ENCODE measurements around the gene CLEC4C.

The CLEC4C gene

DNA sequence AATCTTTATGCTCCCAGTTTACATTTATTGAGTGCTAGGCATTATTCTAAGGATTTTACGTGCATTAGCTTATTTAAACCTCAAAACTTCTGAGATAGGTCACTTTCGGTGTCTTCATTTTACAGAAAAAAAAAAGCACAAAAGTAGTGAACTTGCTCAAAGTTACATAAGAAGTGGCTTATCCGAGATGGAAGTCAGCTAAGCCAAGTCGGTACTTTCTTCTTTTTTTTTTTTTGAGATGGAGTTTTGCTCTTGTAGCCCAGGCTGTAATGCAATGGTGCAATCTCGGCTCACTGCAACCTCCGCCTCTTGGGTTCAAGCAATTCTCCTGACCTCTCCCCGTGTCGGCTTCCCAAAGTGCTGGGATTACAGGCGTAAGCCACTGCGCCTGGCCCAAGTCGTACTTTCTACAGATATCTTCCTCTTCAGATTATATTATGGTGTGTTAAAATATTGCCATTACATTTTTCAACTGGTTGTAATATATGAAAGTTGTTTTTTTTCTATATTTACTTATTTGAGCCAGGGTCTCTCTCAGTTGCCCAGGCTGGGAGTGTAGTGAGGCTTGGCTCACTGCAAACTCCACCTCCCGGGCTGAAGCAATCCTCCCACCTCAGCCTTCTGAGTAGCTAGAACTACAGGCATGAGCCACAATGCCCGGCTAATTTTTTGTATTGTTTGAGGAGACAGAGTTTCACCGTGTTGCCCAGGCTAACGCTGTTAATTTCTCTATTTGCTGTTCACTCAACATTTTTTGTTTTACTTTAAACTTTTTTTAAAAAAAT is 27.0 kb downstream of the CLEC4C start:
- DNase-seq: peak; percentile 18

DNA sequence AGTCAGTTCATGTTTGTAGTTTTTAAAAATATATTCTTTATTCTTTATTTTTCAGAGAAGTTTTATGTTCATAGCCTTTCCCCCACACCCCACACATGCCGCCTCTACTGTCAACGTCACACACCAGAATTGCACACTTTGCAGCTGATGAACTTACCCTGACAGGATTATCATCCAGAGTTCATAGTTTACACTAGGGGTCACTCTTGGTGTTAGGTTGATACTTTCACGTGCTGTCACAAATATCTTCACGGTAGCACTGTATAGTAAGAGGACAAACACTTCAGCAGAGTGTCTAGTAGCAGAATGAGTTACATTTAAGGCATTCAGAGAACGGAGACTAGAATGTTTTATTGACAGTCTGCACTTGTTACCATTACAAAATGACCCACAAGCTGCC is 30.8 kb downstream of the CLEC4C start:
- DNase-seq: peak; percentile 85

DNA sequence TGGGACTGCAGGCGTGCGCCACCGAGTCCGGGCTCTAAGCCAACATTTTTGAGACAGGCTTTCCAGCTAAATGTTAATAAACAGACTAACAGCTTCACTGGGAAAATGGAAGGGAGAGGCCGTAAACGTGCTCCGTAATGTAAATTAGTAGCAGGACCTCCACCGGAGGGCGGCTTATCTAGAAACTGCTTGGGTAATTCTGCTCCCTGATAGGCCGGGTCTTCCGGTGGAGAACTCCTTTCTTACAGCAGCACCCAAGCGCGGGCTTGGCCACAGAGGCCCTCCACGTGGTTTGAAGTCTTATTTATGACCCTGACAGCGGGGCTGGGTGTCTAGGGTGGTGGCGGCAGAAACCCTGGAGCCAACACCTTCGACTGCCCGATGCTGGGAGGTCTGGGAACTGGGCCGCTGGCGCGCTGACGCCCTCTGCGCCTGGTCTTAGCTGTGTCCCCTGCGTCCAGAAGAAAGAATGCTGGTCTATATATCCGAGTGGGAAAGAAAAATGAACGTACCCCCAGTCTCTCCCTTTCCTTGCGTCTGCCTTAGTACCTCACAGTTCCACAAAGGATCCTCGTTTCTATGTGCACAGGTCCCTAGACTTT is 34.2 kb downstream of the CLEC4C start:
- DNase-seq: no peak

DNA sequence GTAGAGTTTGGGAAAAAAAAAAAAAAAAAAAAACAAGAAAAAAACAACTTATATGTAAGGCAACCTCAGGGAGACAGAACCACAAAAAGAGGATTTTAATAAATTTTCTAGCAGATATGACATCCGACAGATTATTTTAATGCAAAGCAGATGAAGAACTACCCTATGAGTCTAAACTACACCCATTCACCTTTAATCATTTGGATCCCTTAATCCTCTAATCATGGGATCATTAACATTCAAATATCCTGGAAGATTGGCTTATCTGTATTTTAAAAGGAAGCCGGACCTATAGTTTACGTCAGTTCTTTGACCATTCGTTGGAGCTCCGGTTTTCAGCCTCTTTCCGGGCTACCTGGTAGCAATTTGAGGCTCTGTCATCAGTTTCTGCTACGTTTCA is 36.0 kb downstream of the CLEC4C start, which contains the start of gene DPPA3:
Gene DPPA3 (plus strand): TSS at position 301 of the 400 bp plus-strand sequence. CDS start 138 bp downstream, outside the sequence.
- no peak for DNase-seq

DNA sequence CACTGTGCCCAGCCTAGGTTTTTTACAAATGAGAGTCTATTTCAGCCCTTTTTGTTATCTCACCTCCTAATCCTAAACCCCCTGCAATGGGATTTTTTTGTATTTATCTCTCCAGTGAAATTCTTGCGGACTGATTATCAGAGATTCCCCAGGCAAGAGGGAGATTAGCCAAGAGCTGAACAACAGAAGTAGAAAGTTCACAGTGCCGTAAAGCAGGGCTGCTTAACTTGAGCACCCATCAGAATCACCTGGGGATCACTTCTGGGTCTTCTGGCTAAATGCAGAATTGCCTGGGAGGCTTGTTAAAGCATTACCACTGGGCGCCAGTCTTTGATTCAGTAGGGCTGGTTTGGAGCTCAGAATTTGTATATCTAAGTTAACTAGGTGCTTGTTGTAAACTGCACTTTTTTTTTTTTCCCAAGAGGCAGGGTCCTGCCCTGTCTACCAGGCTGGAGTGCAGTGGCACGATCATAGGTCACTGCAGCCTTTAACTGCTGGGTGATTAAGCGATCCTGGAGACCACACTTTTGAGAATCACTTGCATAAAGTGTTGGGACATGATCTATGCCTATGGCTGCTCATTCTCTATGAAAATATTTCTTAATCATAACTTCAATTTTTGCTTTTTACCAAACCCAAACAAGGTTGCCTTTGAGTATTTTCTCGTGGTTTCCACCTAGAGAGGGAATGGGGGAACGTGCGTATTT is 37.1 kb downstream of the CLEC4C start:
- peak; percentile 65 for DNase-seq

DNA sequence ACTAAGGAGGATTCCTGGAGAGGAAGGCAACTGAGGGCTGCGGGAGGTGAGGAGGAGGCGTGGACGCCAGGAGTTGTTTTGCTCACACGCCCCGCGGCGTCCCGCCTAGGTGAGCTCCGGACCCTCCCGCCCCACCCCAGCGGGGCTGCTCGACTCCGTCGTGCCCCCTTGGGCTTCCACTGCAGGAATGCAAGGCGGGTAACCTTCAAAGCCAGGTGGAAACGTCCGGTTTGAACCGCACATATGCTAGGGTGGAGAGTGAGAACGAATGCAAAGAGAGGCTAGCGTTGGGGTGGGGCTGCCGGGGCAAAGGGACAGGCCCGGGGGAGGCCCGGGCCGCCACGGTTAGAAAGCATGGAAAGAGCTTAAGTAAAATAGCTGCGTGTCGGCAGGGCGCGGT is 41.3 kb downstream of the CLEC4C start:
- DNase-seq: no peak

DNA sequence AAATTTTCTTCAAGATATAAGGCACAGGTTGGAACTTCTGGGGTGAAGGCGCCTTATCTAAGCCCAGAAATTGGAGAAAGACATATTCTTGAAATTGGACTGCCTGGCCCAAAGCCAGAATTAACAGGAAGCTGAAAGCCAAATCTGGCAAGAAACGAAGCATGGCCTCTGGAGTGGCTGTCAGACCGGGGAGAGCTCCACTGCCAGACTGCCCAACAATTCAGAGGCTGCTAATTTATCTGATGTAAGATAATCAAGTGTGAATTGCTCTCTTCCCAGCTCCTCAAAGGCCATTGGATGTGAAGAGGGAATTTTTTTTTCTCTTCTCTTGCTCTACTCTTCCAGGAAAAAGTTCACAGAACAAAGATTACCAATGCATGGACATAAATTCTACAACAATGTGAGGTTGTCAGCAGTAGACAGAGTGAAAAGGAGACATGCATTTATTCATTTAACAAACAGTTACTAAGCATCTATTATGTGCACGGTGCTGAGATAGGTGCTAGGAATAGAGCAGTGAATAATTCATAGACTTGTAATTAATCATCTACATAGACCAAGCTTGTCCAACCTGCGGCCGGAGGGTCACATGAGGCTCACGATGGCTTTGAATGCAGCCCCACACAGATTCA is 51.5 kb downstream of the CLEC4C start, which contains the start of gene GDF3:
Gene GDF3 (minus strand): TSS at position 210 of the 632 bp plus-strand sequence. CDS start 47 bp downstream, at position 163.
- peak; percentile 83 for DNase-seq

DNA sequence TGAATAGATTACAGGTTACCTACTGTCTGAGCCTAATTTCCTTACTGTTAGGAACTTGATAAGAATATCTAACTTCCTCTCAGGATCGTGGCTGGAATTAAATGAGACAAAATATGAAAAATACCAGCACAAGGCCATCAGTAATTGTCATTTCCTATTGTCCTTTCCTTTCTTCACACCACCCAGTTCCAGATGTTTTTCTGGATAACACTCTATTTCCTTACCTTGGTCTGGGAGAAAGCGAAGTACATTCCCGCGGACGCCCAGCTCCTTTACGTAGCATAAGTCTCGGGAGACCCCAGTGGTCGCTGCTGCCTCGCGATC is 52.0 kb downstream of the CLEC4C start:
- peak; percentile 55 for DNase-seq

DNA sequence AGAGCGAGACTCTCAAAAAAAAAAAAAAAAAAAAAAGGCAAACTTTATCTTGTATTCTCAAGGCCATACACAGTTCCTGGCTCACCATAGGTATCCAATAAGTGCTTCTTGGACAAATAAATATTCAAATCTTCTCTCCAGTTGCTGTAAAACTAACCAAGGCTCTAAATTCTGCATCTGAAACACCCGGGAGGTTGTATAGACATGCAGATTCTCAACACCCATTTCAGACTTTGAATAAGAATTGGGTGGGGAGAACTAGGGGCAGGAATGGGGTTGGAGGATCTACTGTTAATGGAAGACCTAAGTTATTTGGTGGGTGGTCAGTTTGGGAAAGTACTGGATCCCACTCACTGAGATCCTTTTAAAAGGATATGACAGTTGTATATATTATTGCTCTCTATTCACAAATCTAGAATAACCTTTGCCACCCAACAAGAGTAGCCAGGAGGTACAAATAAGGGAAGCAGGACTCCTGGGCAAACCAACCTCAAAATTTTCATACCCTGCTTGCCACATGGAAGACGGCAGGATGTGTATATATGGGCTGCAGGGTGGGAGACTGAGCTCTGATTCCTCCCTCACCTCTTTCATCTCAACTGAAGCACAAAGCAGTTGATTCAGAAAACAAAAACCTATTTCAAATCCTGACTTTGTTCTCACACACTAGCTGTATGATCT is 52.5 kb downstream of the CLEC4C start:
- no peak for DNase-seq

DNA sequence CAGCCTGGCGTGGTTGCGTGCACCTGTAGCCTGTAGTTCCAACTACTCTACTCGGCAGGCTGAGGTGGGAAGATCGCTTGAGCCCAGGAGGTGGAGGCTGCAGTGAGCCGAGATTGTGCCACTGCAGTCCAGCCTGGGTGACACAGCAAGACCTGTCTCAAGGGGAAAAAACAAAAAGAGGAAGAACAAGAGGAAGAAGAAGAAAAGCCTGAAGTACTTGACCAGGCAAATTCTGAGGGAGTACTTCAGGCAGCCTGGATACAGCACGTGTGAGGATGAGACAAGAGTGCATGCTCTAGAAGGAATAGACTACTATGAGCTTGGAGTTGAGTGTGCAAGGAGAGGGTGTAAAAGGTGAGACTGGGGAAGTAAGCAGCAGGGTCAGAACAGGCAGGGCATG is 53.4 kb downstream of the CLEC4C start:
- peak; percentile 53 for DNase-seq

DNA sequence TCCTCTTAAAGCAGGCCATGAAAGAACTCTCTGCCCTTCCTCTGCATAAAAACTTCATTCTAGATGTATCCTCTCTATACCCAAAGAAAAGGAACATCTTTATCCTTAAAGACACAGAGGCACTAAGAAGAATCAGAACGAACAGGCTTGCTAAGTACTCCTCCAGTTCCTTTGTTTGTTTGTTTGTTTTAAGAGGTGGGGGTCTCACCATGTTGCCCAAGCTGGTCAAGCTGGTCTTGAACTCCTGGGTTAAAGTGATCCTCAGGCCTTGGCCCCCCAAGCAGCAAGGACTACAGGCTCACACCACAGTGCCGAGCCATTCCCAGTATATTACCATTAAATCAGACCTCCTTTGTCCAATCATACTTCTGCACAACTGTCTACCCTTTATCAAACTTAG is 65.6 kb downstream of the CLEC4C start:
- DNase-seq: peak; percentile 21

Data from hematopoietic multipotent progenitor cell treated with erythropoietin and hydrocortisone succinate and interleukin-3 and kit ligand, for 4 days (in vitro differentiated cells).